ENCODE measurements around the gene ATP10B.

Gene ATP10B

DNA sequence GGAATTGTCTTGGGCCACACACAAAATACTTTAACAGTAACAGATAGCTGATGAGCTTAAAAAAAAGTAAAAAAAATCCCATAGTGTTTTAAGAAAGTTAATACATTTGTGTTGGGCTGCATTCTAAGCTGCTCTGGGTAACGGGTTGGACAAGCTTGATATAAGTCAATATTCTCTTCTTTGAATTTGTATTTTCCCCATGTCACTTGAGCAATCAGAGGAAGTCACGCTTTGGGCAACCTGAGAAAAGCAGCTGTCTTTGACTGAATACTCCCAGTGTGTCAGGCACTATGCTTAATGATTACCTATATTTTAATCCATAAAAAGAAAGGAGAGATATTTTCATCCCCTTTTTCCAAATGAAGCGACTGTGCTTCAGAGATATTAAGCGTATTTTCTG lies 84.9 kb downstream of the ATP10B start:
- TF ChIP-seq TAF1 (IDR thresholded peaks at IDR 0.05; ENCODE audit: borderline replicate concordance, insufficient read depth, low read length) = no peak
- TF ChIP-seq POLR2AphosphoS5 (IDR thresholded peaks at IDR 0.05; ENCODE audit: low read depth, low read length) = no peak
- no peak for TF ChIP-seq SIN3A (IDR thresholded peaks at IDR 0.05; ENCODE audit: borderline replicate concordance, insufficient read depth, low read length)
- TF ChIP-seq, protein P1, sequence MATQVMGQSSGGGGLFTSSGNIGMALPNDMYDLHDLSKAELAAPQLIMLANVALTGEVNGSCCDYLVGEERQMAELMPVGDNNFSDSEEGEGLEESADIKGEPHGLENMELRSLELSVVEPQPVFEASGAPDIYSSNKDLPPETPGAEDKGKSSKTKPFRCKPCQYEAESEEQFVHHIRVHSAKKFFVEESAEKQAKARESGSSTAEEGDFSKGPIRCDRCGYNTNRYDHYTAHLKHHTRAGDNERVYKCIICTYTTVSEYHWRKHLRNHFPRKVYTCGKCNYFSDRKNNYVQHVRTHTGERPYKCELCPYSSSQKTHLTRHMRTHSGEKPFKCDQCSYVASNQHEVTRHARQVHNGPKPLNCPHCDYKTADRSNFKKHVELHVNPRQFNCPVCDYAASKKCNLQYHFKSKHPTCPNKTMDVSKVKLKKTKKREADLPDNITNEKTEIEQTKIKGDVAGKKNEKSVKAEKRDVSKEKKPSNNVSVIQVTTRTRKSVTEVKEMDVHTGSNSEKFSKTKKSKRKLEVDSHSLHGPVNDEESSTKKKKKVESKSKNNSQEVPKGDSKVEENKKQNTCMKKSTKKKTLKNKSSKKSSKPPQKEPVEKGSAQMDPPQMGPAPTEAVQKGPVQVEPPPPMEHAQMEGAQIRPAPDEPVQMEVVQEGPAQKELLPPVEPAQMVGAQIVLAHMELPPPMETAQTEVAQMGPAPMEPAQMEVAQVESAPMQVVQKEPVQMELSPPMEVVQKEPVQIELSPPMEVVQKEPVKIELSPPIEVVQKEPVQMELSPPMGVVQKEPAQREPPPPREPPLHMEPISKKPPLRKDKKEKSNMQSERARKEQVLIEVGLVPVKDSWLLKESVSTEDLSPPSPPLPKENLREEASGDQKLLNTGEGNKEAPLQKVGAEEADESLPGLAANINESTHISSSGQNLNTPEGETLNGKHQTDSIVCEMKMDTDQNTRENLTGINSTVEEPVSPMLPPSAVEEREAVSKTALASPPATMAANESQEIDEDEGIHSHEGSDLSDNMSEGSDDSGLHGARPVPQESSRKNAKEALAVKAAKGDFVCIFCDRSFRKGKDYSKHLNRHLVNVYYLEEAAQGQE (IDR thresholded peaks at IDR 0.05; ENCODE audit: insufficient read depth in 1 of 2, low read depth in 2 of 2, low read length in 2 of 2) = no peak
- no peak for TF ChIP-seq FOXP2 (optimal IDR thresholded peaks at IDR 0.05; ENCODE audit: borderline replicate concordance, extremely low read depth, extremely low read length, insufficient read depth)

GRCh38 chr5:160760008-160760407 lies 92.0 kb downstream of the ATP10B start:
- TF ChIP-seq, protein P1 (IDR thresholded peaks at IDR 0.05; ENCODE audit: insufficient read depth in 1 of 2, low read depth in 2 of 2, low read length in 2 of 2) = no peak
- TF ChIP-seq FOXP2 (optimal IDR thresholded peaks at IDR 0.05; ENCODE audit: borderline replicate concordance, extremely low read depth, extremely low read length, insufficient read depth) (no peak), TAF1 (IDR thresholded peaks at IDR 0.05; ENCODE audit: borderline replicate concordance, insufficient read depth, low read length) (no peak), POLR2AphosphoS5 (IDR thresholded peaks at IDR 0.05; ENCODE audit: low read depth, low read length) (no peak), SIN3A (IDR thresholded peaks at IDR 0.05; ENCODE audit: borderline replicate concordance, insufficient read depth, low read length) (no peak)

DNA sequence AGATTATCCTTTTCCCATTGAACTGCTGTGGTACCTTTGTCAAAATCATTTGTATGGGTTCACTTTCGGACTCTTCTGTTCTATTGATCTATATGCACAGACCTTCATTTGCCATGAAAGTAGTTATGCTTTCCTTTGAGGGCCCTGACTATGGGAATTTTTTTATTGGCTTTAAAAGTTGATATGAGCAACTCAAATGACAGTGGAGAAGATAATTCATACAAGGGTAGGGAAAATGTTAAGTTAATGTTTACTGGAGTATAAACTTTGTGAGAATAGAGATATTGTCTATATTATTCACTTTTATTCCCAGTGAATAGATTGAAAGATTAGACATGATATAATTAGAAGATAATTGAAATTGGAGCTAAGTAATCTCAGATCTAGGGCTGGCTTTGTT lies 94.8 kb downstream of the ATP10B start:
- TF ChIP-seq SIN3A (IDR thresholded peaks at IDR 0.05; ENCODE audit: borderline replicate concordance, insufficient read depth, low read length) (no peak), FOXP2 (optimal IDR thresholded peaks at IDR 0.05; ENCODE audit: borderline replicate concordance, extremely low read depth, extremely low read length, insufficient read depth) (no peak), TAF1 (IDR thresholded peaks at IDR 0.05; ENCODE audit: borderline replicate concordance, insufficient read depth, low read length) (no peak), POLR2AphosphoS5 (IDR thresholded peaks at IDR 0.05; ENCODE audit: low read depth, low read length) (no peak)
- TF ChIP-seq, protein P1 (IDR thresholded peaks at IDR 0.05; ENCODE audit: insufficient read depth in 1 of 2, low read depth in 2 of 2, low read length in 2 of 2) = no peak

GRCh38 chr5:160750938-160751657 lies 100.9 kb downstream of the ATP10B start:
- TF ChIP-seq, protein P1 (IDR thresholded peaks at IDR 0.05; ENCODE audit: insufficient read depth in 1 of 2, low read depth in 2 of 2, low read length in 2 of 2) = no peak
- TF ChIP-seq TAF1 (IDR thresholded peaks at IDR 0.05; ENCODE audit: borderline replicate concordance, insufficient read depth, low read length) = no peak
- TF ChIP-seq SIN3A (IDR thresholded peaks at IDR 0.05; ENCODE audit: borderline replicate concordance, insufficient read depth, low read length) = no peak
- no peak for TF ChIP-seq POLR2AphosphoS5 (IDR thresholded peaks at IDR 0.05; ENCODE audit: low read depth, low read length)
- no peak for TF ChIP-seq FOXP2 (optimal IDR thresholded peaks at IDR 0.05; ENCODE audit: borderline replicate concordance, extremely low read depth, extremely low read length, insufficient read depth)

All from PFSK-1 (cell line).